ENCODE data around the gene FOXP1.

Gene FOXP1

GRCh38 chr3:71185733-71186455 lies 397.6 kb downstream of the FOXP1 start:
- H3K27ac ChIP-seq, result no peak overlapping the region
- no peaks in the 10 kb centered on the region for H3K36me3 ChIP-seq
- no peaks in the 10 kb centered on the region for H3K27me3 ChIP-seq (ENCODE audit: insufficient read depth, low read depth, severe bottlenecking)
- TF ChIP-seq CTCF (IDR thresholded peaks at IDR 0.05; ENCODE audit: low read depth, low read length), result no peak
- H3K9me3 ChIP-seq (ENCODE audit: severe bottlenecking), result no peaks in the 10 kb centered on the region
- no peak overlapping the region for H3K4me3 ChIP-seq (ENCODE audit: low read depth, low read length)
- DNase-seq, result no peak

DNA sequence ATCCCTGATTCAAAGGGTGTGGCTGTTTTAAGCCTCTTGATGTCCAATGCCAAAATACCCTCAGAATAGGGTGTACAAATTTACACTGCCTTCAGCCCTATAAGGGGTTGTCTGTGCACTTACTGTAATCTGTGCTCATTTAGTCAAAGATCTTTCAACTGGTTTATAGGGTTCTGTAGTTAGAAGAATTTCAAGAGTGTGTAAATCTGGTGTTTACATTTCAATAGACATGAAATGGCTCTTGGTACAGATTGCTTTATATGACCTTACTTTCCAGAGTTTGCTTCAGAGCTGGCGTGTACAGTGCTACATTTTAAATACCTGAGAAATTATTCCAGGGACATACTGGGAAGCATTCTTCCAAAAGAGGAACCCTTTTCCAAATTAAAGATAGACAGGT lies 399.3 kb downstream of the FOXP1 start:
- Histone ChIP-seq H3K36me3 (no peaks in the 10 kb centered on the region), H3K4me3 (ENCODE audit: low read depth, low read length) (no peak overlapping the region), H3K9me3 (ENCODE audit: severe bottlenecking) (no peaks in the 10 kb centered on the region), H3K27me3 (ENCODE audit: insufficient read depth, low read depth, severe bottlenecking) (no peaks in the 10 kb centered on the region), H3K27ac (no peak overlapping the region)
- no peak for TF ChIP-seq CTCF (IDR thresholded peaks at IDR 0.05; ENCODE audit: low read depth, low read length)
- DNase-seq, result no peak

- TF ChIP-seq CTCF (IDR thresholded peaks at IDR 0.05; ENCODE audit: low read depth, low read length), result no peak
- H3K4me3 ChIP-seq (ENCODE audit: low read depth, low read length), result no peak overlapping the region
- no peaks in the 10 kb centered on the region for H3K9me3 ChIP-seq (ENCODE audit: severe bottlenecking)
- no peak overlapping the region for H3K27ac ChIP-seq
- no peaks in the 10 kb centered on the region for H3K36me3 ChIP-seq
- no peak for DNase-seq
- H3K27me3 ChIP-seq (ENCODE audit: insufficient read depth, low read depth, severe bottlenecking), result no peaks in the 10 kb centered on the region
These were observed 400.0 kb downstream of the FOXP1 start for GRCh38 chr3:71183549-71183948.

DNA sequence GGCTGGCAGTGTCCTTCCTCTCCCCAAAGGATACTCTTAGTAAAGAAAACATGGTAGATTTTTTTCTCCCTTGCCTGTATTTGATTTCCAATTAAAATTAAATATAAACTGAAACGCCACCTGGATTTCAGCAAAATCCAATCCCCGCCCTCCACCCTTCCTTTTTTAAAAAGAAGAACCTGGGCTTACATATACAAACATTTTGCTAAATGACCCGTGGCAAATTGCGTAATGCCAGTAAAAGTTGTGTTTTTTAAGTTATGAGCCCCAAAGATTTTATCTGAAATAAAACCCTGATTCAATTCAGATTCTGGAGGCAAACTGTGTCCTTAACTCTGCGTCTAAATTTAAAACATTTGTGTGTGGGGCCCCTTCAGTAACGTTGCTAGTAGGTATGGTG lies 403.0 kb downstream of the FOXP1 start:
- TF ChIP-seq CTCF (IDR thresholded peaks at IDR 0.05; ENCODE audit: low read depth, low read length), result no peak
- Histone ChIP-seq H3K27me3 (ENCODE audit: insufficient read depth, low read depth, severe bottlenecking) (no peaks in the 10 kb centered on the region), H3K36me3 (no peaks in the 10 kb centered on the region), H3K9me3 (ENCODE audit: severe bottlenecking) (no peaks in the 10 kb centered on the region), H3K4me3 (ENCODE audit: low read depth, low read length) (no peak overlapping the region), H3K27ac (no peak overlapping the region)
- DNase-seq, result no peak

DNA sequence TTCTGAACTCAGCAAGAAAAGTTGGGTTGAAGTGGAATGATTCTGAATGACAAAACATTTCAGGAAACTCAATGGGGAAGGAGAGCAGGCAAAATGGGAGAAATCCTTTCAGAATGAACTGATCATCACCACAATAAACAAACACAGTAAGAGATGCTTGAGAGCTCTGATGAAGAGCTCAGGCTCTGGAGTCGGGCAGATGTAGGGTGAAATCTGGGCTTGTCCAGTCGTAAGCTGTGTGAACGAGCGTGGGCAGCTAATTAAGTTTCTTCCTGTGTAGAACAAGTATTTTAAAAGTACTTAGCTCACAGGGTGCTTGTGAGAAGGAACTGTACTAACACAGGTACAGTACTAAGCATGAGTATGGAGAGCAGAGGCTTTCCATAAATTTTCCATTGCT lies 406.2 kb downstream of the FOXP1 start:
- Histone ChIP-seq H3K27ac (no peak overlapping the region), H3K4me3 (ENCODE audit: low read depth, low read length) (no peak overlapping the region), H3K36me3 (no peaks in the 10 kb centered on the region), H3K27me3 (ENCODE audit: insufficient read depth, low read depth, severe bottlenecking) (no peaks in the 10 kb centered on the region), H3K9me3 (ENCODE audit: severe bottlenecking) (no peaks in the 10 kb centered on the region)
- DNase-seq, result no peak
- TF ChIP-seq CTCF (IDR thresholded peaks at IDR 0.05; ENCODE audit: low read depth, low read length), result no peak

DNA sequence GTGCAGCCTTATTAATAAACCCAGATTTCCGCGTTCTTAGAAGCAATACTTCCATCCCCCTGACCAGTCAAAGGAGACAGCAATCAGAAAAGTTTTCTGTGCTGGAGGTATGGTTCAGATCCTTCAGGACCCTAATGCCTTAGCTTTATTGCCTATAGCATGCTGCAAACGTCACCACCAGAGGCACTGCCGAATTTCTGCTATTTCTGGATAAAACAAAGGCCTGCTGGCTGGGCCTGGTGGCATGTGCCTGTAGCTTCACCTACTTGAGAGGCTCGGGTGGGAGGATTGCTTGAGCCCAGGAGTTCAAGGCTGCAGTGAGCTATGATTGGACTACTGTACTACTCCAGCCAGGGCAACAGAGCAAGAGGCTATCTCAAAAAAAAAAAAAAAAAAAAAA lies 407.2 kb downstream of the FOXP1 start:
- DNase-seq, result no peak
- H3K27ac ChIP-seq, result no peak overlapping the region
- no peaks in the 10 kb centered on the region for H3K27me3 ChIP-seq (ENCODE audit: insufficient read depth, low read depth, severe bottlenecking)
- H3K4me3 ChIP-seq (ENCODE audit: low read depth, low read length), result no peak overlapping the region
- no peaks in the 10 kb centered on the region for H3K36me3 ChIP-seq
- TF ChIP-seq CTCF (IDR thresholded peaks at IDR 0.05; ENCODE audit: low read depth, low read length), result no peak
- H3K9me3 ChIP-seq (ENCODE audit: severe bottlenecking), result no peaks in the 10 kb centered on the region

Data from WERI-Rb-1 (cell line).